Endothelial cell (in vitro differentiated cells): ENCODE results near the gene WDR7. TPM values are rescaled to one million over a fixed set of nuclear protein-coding genes. Genes with fewer than 3 reads are reported as not detected.

Experiments
- DNase-seq: peaks from one replicate; pipeline ENCODE4 v3.0.0; 2021; ENCODE audit warnings: low spot score
- H3K27ac Mint-ChIP-seq: one replicate; pipeline ENCODE4 v1.8.0; 2021; ENCODE audit warnings: mixed read lengths, inconsistent platforms; ENCODE audit not compliant: unreplicated experiment
- H3K27me3 Mint-ChIP-seq: one replicate; pipeline ENCODE4 v1.8.0; 2021; ENCODE audit warnings: mild to moderate bottlenecking, moderate library complexity, mixed read lengths, inconsistent platforms; ENCODE audit not compliant: unreplicated experiment
- H3K36me3 Mint-ChIP-seq: one replicate; pipeline ENCODE4 v1.8.0; 2021; ENCODE audit warnings: mild to moderate bottlenecking, low read depth, mixed read lengths, inconsistent platforms; ENCODE audit not compliant: unreplicated experiment
- H3K4me1 Mint-ChIP-seq: one replicate; pipeline ENCODE4 v1.8.0; 2021; ENCODE audit warnings: mild to moderate bottlenecking, mixed read lengths, inconsistent platforms; ENCODE audit not compliant: unreplicated experiment
- H3K4me3 Mint-ChIP-seq: one replicate; pipeline ENCODE4 v1.8.0; 2021; ENCODE audit warnings: mild to moderate bottlenecking, mixed read lengths, inconsistent platforms; ENCODE audit not compliant: unreplicated experiment
- H3K9me3 Mint-ChIP-seq: one replicate; pipeline ENCODE4 v1.8.0; 2021; ENCODE audit warnings: mixed read lengths, inconsistent platforms; ENCODE audit not compliant: unreplicated experiment
- total RNA-seq: library from RNA; stranded (reverse); fragmentation: NEBNext Ultra II Directional; extraction: Animal tissue kit (Norgen Biotek cat#: 25700); gene quantifications from one replicate; pipeline ENCODE4 v1.2.1, GENCODE V29; 2021; ENCODE audit not compliant: unreplicated experiment
- TF ChIP-seq, protein P1 (sequence below): fragments of 200-600 bp; sonication (generic); IDR thresholded peaks from one replicate; pipeline ENCODE4 v1.5.0; 2021; ENCODE audit warnings: antibody characterized with exemption; ENCODE audit not compliant: unreplicated experiment

Gene WDR7
- total RNA-seq, 1 donor from 2014 or later, result 42.0 TPM

DNA sequence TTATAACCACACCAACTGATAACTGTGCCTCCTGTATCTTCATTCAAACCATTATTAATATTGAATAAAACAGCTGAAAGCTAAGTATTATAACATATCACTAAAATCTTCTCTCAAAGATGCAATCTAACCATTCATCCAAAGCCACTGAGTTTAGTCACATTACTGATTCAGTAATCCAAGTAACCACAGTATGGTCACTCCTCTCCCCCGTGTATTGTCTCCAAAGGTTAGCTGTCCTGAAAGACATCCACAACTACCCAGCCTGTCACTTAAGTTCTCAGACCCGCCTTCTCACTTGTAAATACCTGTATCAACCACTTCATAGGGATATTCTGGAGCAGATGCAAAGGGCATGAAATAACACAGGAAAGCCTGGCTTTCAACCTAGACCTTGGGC lies 282.3 kb downstream of the WDR7 start:
- no peak overlapping the region for H3K27ac Mint-ChIP-seq
- H3K4me1 Mint-ChIP-seq, result no peaks in the 10 kb centered on the region
- H3K9me3 Mint-ChIP-seq, result no peaks in the 10 kb centered on the region
- TF ChIP-seq, protein P1, sequence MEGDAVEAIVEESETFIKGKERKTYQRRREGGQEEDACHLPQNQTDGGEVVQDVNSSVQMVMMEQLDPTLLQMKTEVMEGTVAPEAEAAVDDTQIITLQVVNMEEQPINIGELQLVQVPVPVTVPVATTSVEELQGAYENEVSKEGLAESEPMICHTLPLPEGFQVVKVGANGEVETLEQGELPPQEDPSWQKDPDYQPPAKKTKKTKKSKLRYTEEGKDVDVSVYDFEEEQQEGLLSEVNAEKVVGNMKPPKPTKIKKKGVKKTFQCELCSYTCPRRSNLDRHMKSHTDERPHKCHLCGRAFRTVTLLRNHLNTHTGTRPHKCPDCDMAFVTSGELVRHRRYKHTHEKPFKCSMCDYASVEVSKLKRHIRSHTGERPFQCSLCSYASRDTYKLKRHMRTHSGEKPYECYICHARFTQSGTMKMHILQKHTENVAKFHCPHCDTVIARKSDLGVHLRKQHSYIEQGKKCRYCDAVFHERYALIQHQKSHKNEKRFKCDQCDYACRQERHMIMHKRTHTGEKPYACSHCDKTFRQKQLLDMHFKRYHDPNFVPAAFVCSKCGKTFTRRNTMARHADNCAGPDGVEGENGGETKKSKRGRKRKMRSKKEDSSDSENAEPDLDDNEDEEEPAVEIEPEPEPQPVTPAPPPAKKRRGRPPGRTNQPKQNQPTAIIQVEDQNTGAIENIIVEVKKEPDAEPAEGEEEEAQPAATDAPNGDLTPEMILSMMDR, result no peak
- H3K36me3 Mint-ChIP-seq, result peaks cover 4% of the 10 kb centered on the region
- H3K27me3 Mint-ChIP-seq, result peaks cover 4% of the 10 kb centered on the region
- DNase-seq, result no peak
- no peak overlapping the region for H3K4me3 Mint-ChIP-seq

DNA sequence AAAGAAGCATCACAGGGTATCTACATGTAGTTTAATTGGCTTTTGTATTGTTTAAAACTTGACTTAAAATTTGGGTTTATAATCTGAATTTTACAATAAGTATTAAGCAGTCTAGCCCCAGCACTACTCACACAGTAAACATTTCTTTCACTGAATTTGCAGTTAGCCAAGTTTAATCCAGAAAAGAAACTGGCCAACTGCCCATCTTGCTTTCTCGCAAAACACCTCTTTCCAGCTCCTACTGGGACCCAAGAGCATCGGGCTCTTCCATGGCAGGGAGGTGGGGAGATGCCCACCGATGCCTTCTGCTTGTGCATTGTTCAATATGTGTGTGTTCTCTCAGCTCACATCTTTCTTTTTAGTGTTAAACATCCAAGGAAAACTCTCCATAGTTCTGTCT lies 283.0 kb downstream of the WDR7 start:
- no peaks in the 10 kb centered on the region for H3K4me1 Mint-ChIP-seq
- H3K4me3 Mint-ChIP-seq, result no peak overlapping the region
- no peak overlapping the region for H3K27ac Mint-ChIP-seq
- H3K27me3 Mint-ChIP-seq, result peaks cover 4% of the 10 kb centered on the region
- H3K36me3 Mint-ChIP-seq, result peaks cover 4% of the 10 kb centered on the region
- no peak for DNase-seq
- TF ChIP-seq, protein P1, result no peak
- no peaks in the 10 kb centered on the region for H3K9me3 Mint-ChIP-seq

DNA sequence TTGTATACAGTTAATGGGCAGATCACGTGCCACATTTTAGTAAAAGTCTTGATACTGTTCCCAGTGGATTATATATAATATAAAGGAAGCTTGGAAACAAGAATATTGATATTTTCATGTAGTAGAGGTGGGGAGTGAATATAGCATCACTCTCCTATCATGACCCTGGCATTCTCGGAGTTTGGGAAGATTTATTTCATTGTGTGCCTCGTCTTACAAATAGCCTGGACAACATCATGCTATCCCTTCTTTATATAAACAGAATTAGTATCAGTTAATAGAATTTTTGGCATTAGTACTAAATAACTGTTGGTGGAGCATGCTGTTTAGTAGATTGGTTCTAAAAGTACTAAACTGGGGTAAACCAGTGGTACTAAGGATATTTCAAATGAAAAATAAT lies 283.7 kb downstream of the WDR7 start:
- no peak for DNase-seq
- H3K9me3 Mint-ChIP-seq, result no peaks in the 10 kb centered on the region
- peaks cover 4% of the 10 kb centered on the region for H3K36me3 Mint-ChIP-seq
- H3K27ac Mint-ChIP-seq, result no peak overlapping the region
- H3K27me3 Mint-ChIP-seq, result peaks cover 4% of the 10 kb centered on the region
- H3K4me3 Mint-ChIP-seq, result no peak overlapping the region
- no peaks in the 10 kb centered on the region for H3K4me1 Mint-ChIP-seq
- TF ChIP-seq, protein P1, result no peak

DNA sequence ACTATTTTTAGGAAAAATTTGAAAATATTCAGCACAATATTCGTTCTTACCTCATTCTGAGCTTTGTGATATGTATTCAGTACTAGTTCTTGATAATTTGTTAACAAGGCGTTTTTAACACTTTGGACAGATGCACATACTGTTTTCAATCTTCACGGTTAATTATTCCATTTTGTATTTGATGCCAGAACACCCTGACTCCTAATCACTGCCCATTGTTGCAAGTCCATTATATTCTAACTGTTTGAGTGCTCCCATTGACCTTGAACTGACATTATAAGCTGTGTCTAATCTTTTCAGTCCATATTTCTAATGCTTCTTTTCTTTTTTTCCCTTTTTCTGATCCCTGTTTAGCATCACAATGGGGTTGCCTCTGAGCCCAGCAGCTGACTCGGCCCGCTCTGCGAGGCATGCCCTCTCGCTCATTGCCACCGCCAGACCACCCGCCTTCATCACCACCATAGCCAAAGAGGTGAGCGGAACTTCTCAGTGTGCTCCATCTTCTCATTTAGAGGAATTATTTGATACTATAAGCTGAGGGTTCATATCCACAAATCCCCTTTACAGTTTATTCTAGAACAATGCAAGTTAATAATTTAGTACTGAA lies 284.4 kb downstream of the WDR7 start:
- no peak overlapping the region for H3K27ac Mint-ChIP-seq
- no peaks in the 10 kb centered on the region for H3K4me1 Mint-ChIP-seq

DNA sequence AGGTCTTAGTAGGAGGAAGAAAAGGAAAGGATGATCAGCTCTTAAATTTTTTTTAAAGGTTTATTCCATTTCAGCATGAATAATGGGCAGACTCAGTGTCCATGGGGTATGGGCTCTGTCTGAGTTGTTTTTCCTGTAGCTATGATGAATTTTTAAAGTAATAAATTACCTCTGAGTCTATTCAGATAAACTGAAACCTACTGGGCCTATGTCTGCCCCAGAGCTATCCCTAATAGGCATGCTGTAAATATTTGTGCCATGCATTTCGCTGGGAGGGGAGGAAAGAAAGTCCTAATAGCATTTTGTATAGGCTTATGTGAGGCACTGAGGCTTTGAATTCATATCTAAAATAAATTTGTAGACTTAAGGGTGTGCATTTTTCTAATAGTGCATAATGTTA lies 285.3 kb downstream of the WDR7 start:
- no peak for DNase-seq
- Mint-ChIP-seq H3K9me3 (no peaks in the 10 kb centered on the region), H3K27ac (no peak overlapping the region), H3K4me1 (no peaks in the 10 kb centered on the region), H3K4me3 (no peak overlapping the region), H3K36me3 (peaks cover 4% of the 10 kb centered on the region), H3K27me3 (peaks cover 5% of the 10 kb centered on the region)
- TF ChIP-seq, protein P1, result no peak

More for the DNA sequence above, 284.4 kb downstream of the WDR7 start:
- Mint-ChIP-seq H3K27me3 (peaks cover 4% of the 10 kb centered on the region), H3K9me3 (no peaks in the 10 kb centered on the region), H3K4me3 (no peak overlapping the region), H3K36me3 (peaks cover 4% of the 10 kb centered on the region)
- TF ChIP-seq, protein P1, result no peak
- DNase-seq, result no peak
